ENCODE data around the gene TLR8. TPM values are rescaled to one million over a fixed set of nuclear protein-coding genes. Genes with fewer than 3 reads are reported as not detected.

TLR8 gene
- total and polyA plus RNA-seq, 2 of the 4 experiments (the other 2 are of a cell fraction), result not detected

DNA sequence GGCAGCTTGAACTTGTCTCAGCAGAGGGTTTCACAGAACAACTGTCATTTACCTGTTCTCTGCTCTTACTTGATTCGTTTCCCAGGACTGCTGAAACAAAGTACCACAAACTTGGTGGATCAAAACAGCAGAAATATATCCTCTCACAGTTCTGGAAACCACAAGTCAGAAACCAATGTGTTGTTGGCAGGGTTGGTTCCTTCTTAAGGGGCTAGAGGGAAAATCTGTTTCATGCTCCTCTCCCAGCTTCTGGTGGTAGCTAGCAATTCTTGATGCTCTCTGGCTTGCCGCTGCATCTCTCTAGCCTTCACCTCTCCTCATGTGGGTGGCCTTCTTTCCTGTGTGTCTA is 4.7 kb downstream of the TLR8 start:
- dilution Hi-C loops (cut with HindIII; ENCODE audit: low sequenced_read_pairs, unreplicated experiment) (no loop called here), in situ Hi-C loops (cut with MboI; ENCODE audit: low sequenced_read_pairs) (no loop called here), intact Hi-C loops (cut with micrococcal nuclease) (no loop called here)
- Histone ChIP-seq H2BK5ac (ENCODE audit: low read depth, low read length, poor library complexity, severe bottlenecking) (no peak overlapping the region), H2AK5ac (ENCODE audit: low read depth, low read length) (no peak overlapping the region), H4K91ac (ENCODE audit: insufficient read depth, low read depth, low read length) (no peak overlapping the region), H3K4me2 (ENCODE audit: low read depth, low read length) (no peak overlapping the region), H2AFZ (replicated peaks; ENCODE audit: low read length, poor library complexity) (no peak overlapping the region), H3K56ac (ENCODE audit: extremely low read depth, insufficient read depth, low read length) (no peak overlapping the region), H2BK120ac (ENCODE audit: low read depth, low read length) (no peak overlapping the region), H3K9me1 (ENCODE audit: insufficient read depth, low read length) (no peaks in the 10 kb centered on the region), H3K23ac (ENCODE audit: low read depth, low read length) (no peak overlapping the region), H3K27ac (ENCODE audit: insufficient read depth, low read length) (no peak overlapping the region), H4K5ac (ENCODE audit: low read depth, low read length) (no peak overlapping the region), H3K9ac (ENCODE audit: low read depth, low read length) (no peak overlapping the region), H3K4ac (ENCODE audit: low read depth, low read length) (no peak overlapping the region), H3K4me3 (ENCODE audit: insufficient read depth, low read depth, low read length) (no peak overlapping the region), H3K4me1 (ENCODE audit: control insufficient read depth, insufficient read depth, low read length) (no peaks in the 10 kb centered on the region), H3K36me3 (ENCODE audit: control insufficient read depth, insufficient read depth, low read length) (no peaks in the 10 kb centered on the region), H3K18ac (ENCODE audit: low read depth, low read length) (no peak overlapping the region), H3K14ac (replicated peaks; ENCODE audit: low read depth, low read length) (no peak overlapping the region), H2BK15ac (ENCODE audit: low read depth, low read length) (no peak overlapping the region), H4K8ac (ENCODE audit: low read depth in 2 of 2, low read length in 2 of 2) (no peak overlapping the region), H2AK9ac (replicated peaks; ENCODE audit: low read depth, low read length, poor library complexity) (no peak overlapping the region), H4K20me1 (ENCODE audit: insufficient read depth, low read length) (no peaks in the 10 kb centered on the region), H2BK20ac (ENCODE audit: low read depth, low read length) (no peak overlapping the region), H3K79me1 (ENCODE audit: low read depth in 1 of 2, low read length in 2 of 2) (no peaks in the 10 kb centered on the region), H3K27me3 (ENCODE audit: control insufficient read depth, insufficient read depth, low read length) (no peaks in the 10 kb centered on the region; the same call in 1 of the 2 replicates), H3K9me3 (ENCODE audit: control insufficient read depth, insufficient read depth, low read length) (no peaks in the 10 kb centered on the region)
- no peak for ATAC-seq (ENCODE audit: low read depth)
- POLR2A ChIA-PET (ENCODE audit: unreplicated experiment), result no interaction called here
- TF ChIP-seq FOS (IDR thresholded peaks at IDR 0.05; ENCODE audit: low read depth, low read length) (no peak), MAZ (IDR thresholded peaks at IDR 0.05; ENCODE audit: borderline replicate concordance, low read depth, low read length) (no peak), CHD1 (IDR thresholded peaks at IDR 0.05; ENCODE audit: low read depth, low read length) (no peak), POLR2A (IDR thresholded peaks at IDR 0.05; ENCODE audit: low read depth, low read length) (no peak), RAD21 (IDR thresholded peaks at IDR 0.05; ENCODE audit: low read length) (no peak), BHLHE40 (IDR thresholded peaks at IDR 0.05; ENCODE audit: low read depth, low read length) (no peak), SMC3 (IDR thresholded peaks at IDR 0.05; ENCODE audit: low read depth, low read length) (no peak), CEBPB (IDR thresholded peaks at IDR 0.05; ENCODE audit: low read depth, low read length) (no peak), RCOR1 (IDR thresholded peaks at IDR 0.05; ENCODE audit: insufficient replicate concordance, low read length) (no peak), MXI1 (IDR thresholded peaks at IDR 0.05; ENCODE audit: borderline replicate concordance, low read depth, low read length) (no peak), RFX5 (IDR thresholded peaks at IDR 0.05; ENCODE audit: low read depth, low read length) (no peak), NFE2L2 (IDR thresholded peaks at IDR 0.05; ENCODE audit: low read depth, low read length) (no peak), MAFK (IDR thresholded peaks at IDR 0.05; ENCODE audit: low read depth, low read length) (no peak)
- TF ChIP-seq, protein P1, sequence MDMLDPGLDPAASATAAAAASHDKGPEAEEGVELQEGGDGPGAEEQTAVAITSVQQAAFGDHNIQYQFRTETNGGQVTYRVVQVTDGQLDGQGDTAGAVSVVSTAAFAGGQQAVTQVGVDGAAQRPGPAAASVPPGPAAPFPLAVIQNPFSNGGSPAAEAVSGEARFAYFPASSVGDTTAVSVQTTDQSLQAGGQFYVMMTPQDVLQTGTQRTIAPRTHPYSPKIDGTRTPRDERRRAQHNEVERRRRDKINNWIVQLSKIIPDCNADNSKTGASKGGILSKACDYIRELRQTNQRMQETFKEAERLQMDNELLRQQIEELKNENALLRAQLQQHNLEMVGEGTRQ (IDR thresholded peaks at IDR 0.05; ENCODE audit: low read depth, low read length), result no peak
- TF ChIP-seq, protein P2, sequence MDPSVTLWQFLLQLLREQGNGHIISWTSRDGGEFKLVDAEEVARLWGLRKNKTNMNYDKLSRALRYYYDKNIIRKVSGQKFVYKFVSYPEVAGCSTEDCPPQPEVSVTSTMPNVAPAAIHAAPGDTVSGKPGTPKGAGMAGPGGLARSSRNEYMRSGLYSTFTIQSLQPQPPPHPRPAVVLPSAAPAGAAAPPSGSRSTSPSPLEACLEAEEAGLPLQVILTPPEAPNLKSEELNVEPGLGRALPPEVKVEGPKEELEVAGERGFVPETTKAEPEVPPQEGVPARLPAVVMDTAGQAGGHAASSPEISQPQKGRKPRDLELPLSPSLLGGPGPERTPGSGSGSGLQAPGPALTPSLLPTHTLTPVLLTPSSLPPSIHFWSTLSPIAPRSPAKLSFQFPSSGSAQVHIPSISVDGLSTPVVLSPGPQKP (IDR thresholded peaks at IDR 0.05; ENCODE audit: borderline replicate concordance, low read depth, low read length), result no peak
- TF ChIP-seq, protein P3, sequence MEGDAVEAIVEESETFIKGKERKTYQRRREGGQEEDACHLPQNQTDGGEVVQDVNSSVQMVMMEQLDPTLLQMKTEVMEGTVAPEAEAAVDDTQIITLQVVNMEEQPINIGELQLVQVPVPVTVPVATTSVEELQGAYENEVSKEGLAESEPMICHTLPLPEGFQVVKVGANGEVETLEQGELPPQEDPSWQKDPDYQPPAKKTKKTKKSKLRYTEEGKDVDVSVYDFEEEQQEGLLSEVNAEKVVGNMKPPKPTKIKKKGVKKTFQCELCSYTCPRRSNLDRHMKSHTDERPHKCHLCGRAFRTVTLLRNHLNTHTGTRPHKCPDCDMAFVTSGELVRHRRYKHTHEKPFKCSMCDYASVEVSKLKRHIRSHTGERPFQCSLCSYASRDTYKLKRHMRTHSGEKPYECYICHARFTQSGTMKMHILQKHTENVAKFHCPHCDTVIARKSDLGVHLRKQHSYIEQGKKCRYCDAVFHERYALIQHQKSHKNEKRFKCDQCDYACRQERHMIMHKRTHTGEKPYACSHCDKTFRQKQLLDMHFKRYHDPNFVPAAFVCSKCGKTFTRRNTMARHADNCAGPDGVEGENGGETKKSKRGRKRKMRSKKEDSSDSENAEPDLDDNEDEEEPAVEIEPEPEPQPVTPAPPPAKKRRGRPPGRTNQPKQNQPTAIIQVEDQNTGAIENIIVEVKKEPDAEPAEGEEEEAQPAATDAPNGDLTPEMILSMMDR (conservative IDR thresholded peaks at IDR 0.05; ENCODE audit: low read depth, low read length), result no peak
- CTCF ChIA-PET, result no interaction called here
- WGBS, 2 experiments (ENCODE audit: extremely low coverage in 2 of 2, insufficient read length in 1 of 2), result no CpG with 5 or more reads among the region's 2 CpGs
- BruUV-seq (replicated peaks), result no TSS peak
- DNase-seq, result no peak

All from IMR-90 (cell line).